ENCODE results near the gene TBRG1. TPM values are rescaled to one million over a fixed set of nuclear protein-coding genes. Genes with fewer than 3 reads are reported as not detected.

TBRG1 gene
- total RNA-seq, 1 donor from 2014 or later = 20.7 TPM

GRCh38 chr11:124676386-124676785, 53.7 kb downstream of the TBRG1 start:
- H3K27me3 ChIP-seq = peaks cover 19% of the 10 kb centered on the region
- no peak overlapping the region for H3K4me2 ChIP-seq
- no peak overlapping the region for H3K27ac ChIP-seq
- DNase-seq (ENCODE audit: low spot score) = no peak
- Mint-ChIP-seq H3K27me3 (ENCODE audit: insufficient read depth, low read depth) (peaks cover 4% of the 10 kb centered on the region), H3K9me3 (peaks cover 4% of the 10 kb centered on the region), H3K27ac (no peak overlapping the region), H3K4me1 (peaks cover 20% of the 10 kb centered on the region), H3K4me3 (no peak overlapping the region), H3K36me3 (peaks cover 17% of the 10 kb centered on the region)
- H3K4me1 ChIP-seq = no peaks in the 10 kb centered on the region
- no peak overlapping the region for H2AFZ ChIP-seq (replicated peaks)
- H3K4me3 ChIP-seq = no peak overlapping the region
- no peaks in the 10 kb centered on the region for H4K20me1 ChIP-seq (ENCODE audit: low read depth)
- H3K36me3 ChIP-seq = no peaks in the 10 kb centered on the region
- no peaks in the 10 kb centered on the region for H3K9me3 ChIP-seq (ENCODE audit: low read depth)
- no peaks in the 10 kb centered on the region for H3K79me2 ChIP-seq (ENCODE audit: low read depth)
- H3K9ac ChIP-seq = no peak overlapping the region
- TF ChIP-seq CTCF (IDR thresholded peaks at IDR 0.05) (no peak), EZH2phosphoT487 (IDR thresholded peaks at IDR 0.05) (no peak), EZH2 (IDR thresholded peaks at IDR 0.05) (no peak)
- peaks cover 6% of the 10 kb centered on the region for H3F3A ChIP-seq (ENCODE audit: low read depth)

DNA sequence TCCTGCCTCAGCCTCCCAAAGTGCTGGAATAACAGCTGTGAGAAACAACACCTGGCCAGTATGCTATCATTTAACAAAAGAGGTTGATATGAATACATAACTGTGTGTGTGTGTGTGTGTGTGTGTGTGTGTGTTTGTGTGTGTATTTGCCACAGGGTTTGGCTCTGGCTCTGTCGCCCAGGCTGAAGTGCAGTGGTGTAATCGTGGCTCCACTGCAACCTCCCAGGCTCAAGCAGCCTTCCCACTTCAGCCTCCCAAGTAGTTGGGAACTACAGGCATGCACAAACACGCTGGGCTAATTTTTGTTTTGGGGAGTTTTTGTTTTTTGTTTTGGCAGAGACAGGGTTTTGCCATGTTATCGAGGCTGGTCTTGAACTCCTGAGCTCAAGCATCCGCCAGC, 55.8 kb downstream of the TBRG1 start:
- Histone ChIP-seq H3K4me1 (no peaks in the 10 kb centered on the region), H3K27ac (no peak overlapping the region), H3K36me3 (no peaks in the 10 kb centered on the region), H3K79me2 (ENCODE audit: low read depth) (no peaks in the 10 kb centered on the region), H3K9me3 (ENCODE audit: low read depth) (no peaks in the 10 kb centered on the region), H3K27me3 (peaks cover 1% of the 10 kb centered on the region), H3K9ac (no peak overlapping the region), H4K20me1 (ENCODE audit: low read depth) (no peaks in the 10 kb centered on the region), H3K4me2 (no peak overlapping the region), H3F3A (ENCODE audit: low read depth) (peaks cover 6% of the 10 kb centered on the region), H2AFZ (replicated peaks) (no peak overlapping the region), H3K4me3 (no peak overlapping the region)
- H3K27ac Mint-ChIP-seq = no peak overlapping the region
- H3K36me3 Mint-ChIP-seq = peaks cover 27% of the 10 kb centered on the region
- TF ChIP-seq EZH2 (IDR thresholded peaks at IDR 0.05) (no peak), EZH2phosphoT487 (IDR thresholded peaks at IDR 0.05) (no peak), CTCF (IDR thresholded peaks at IDR 0.05) (no peak)
- no peaks in the 10 kb centered on the region for H3K27me3 Mint-ChIP-seq (ENCODE audit: insufficient read depth, low read depth)
- no peak for DNase-seq (ENCODE audit: low spot score)
- H3K4me1 Mint-ChIP-seq = peaks cover 12% of the 10 kb centered on the region
- H3K4me3 Mint-ChIP-seq = no peak overlapping the region
- H3K9me3 Mint-ChIP-seq = peaks cover 16% of the 10 kb centered on the region

GRCh38 chr11:124681421-124681820, 58.8 kb downstream of the TBRG1 start:
- H3K27me3 ChIP-seq = no peaks in the 10 kb centered on the region
- no peaks in the 10 kb centered on the region for H3K9me3 ChIP-seq (ENCODE audit: low read depth)
- no peaks in the 10 kb centered on the region for H3K27me3 Mint-ChIP-seq (ENCODE audit: insufficient read depth, low read depth)
- H3K27ac Mint-ChIP-seq = no peak overlapping the region
- DNase-seq (ENCODE audit: low spot score) = no peak
- no peaks in the 10 kb centered on the region for H3K4me1 ChIP-seq
- no peak overlapping the region for H3K27ac ChIP-seq
- H3K4me2 ChIP-seq = no peak overlapping the region
- no peaks in the 10 kb centered on the region for H3K36me3 ChIP-seq
- no peaks in the 10 kb centered on the region for H3K79me2 ChIP-seq (ENCODE audit: low read depth)
- H3K4me3 Mint-ChIP-seq = no peak overlapping the region
- no peak overlapping the region for H2AFZ ChIP-seq (replicated peaks)
- H3K36me3 Mint-ChIP-seq = peaks cover 37% of the 10 kb centered on the region
- no peaks in the 10 kb centered on the region for H4K20me1 ChIP-seq (ENCODE audit: low read depth)
- H3F3A ChIP-seq (ENCODE audit: low read depth) = no peaks in the 10 kb centered on the region
- H3K9me3 Mint-ChIP-seq = peaks cover 37% of the 10 kb centered on the region
- no peaks in the 10 kb centered on the region for H3K4me1 Mint-ChIP-seq
- H3K9ac ChIP-seq = no peak overlapping the region
- TF ChIP-seq CTCF (IDR thresholded peaks at IDR 0.05) (no peak), EZH2 (IDR thresholded peaks at IDR 0.05) (no peak), EZH2phosphoT487 (IDR thresholded peaks at IDR 0.05) (no peak)
- H3K4me3 ChIP-seq = no peak overlapping the region

All from neural progenitor cell (in vitro differentiated cells).